ENCODE results near the gene GKAP1. TPM values are rescaled to one million over a fixed set of nuclear protein-coding genes. Genes with fewer than 3 reads are reported as not detected.

GKAP1 gene
- total RNA-seq, 2 experiments from 2014 or later: 7.3 to 9.5 TPM

- peak within 1 kb of the TSS; percentile 96 to 98 for H3K27ac ChIP-seq (ENCODE audit: low read depth in 1 of 2, low read length in 2 of 2)
- no peak for TF ChIP-seq CTCF (IDR thresholded peaks at IDR 0.05)
- peaks cover 33% of the 10 kb centered on the region for H3K36me3 Mint-ChIP-seq (ENCODE audit: low read depth)
- no peaks in the 10 kb centered on the region for H3K9me3 ChIP-seq (ENCODE audit: control insufficient read depth in 1 of 2, insufficient read depth in 1 of 2, low read length in 2 of 2)
- H3K27ac Mint-ChIP-seq: peak within 1 kb of the TSS; percentile 94
- CTCF ChIA-PET: interaction anchor here (0.8 to 2.2 kb wide), 7 partner anchors 8 to 213 kb away, joined by 3 to 7 read pairs (median 5); partner anchors contain the start of genes IDNK and KIF27
- H3K27me3 ChIP-seq (ENCODE audit: control insufficient read depth in 1 of 2, insufficient read depth in 2 of 2, low read length in 2 of 2): no peaks in the 10 kb centered on the region
- no peaks in the 10 kb centered on the region for H3K36me3 ChIP-seq (ENCODE audit: insufficient read depth, low read length)
- peaks cover 14% of the 10 kb centered on the region for H3K4me1 ChIP-seq (ENCODE audit: insufficient read depth, low read length)
- H3K4me1 Mint-ChIP-seq (ENCODE audit: low read depth): peaks cover 53% of the 10 kb centered on the region
- peak; percentile 85 to 97 (median 89) for DNase-seq
- H3K9me3 Mint-ChIP-seq: no peaks in the 10 kb centered on the region
- POLR2A ChIA-PET: interaction anchor here (0.6 to 3.5 kb wide), 30 partner anchors 8 to 588 kb away, joined by 3 to 61 read pairs (median 6); partner anchors contain the start of genes HNRNPK, IDNK, KIF27 and RMI1
- peak within 1 kb of the TSS; percentile 90 for H3K4me3 Mint-ChIP-seq
- ATAC-seq (ENCODE audit: poor library complexity): peak; percentile 86
- intact Hi-C loops (cut with DNase I, micrococcal nuclease): loop anchor here (1.0 to 10.0 kb wide), 8 partner anchors 41 to 277 kb away; partner anchors contain the start of genes GKAP1 (in 2 of the 2), HNRNPK (in 1 of the 2), IDNK (in 1 of the 2) and KIF27 (in 1 of the 2)
- no peaks in the 10 kb centered on the region for H3K27me3 Mint-ChIP-seq
- peak within 1 kb of the TSS; percentile 92 for H3K4me3 ChIP-seq (ENCODE audit: low read length)
These were observed 109.6 kb downstream of the GKAP1 start, which contains the start of gene UBQLN1 for GRCh38 chr9:83707768-83708514. TSS of gene UBQLN1 (minus strand) at chr9:83707958. CDS start at chr9:83707679, 279 bp downstream.

- no peak for TF ChIP-seq CTCF (IDR thresholded peaks at IDR 0.05)
- H3K27me3 ChIP-seq (ENCODE audit: control insufficient read depth in 1 of 2, insufficient read depth in 2 of 2, low read length in 2 of 2): no peaks in the 10 kb centered on the region
- Mint-ChIP-seq H3K36me3 (ENCODE audit: low read depth) (peaks cover 37% of the 10 kb centered on the region), H3K9me3 (no peaks in the 10 kb centered on the region), H3K27ac (peak overlapping the region; percentile 94), H3K4me1 (ENCODE audit: low read depth) (peaks cover 57% of the 10 kb centered on the region), H3K27me3 (no peaks in the 10 kb centered on the region), H3K4me3 (peak overlapping the region; percentile 90)
- H3K9me3 ChIP-seq (ENCODE audit: control insufficient read depth in 1 of 2, insufficient read depth in 1 of 2, low read length in 2 of 2): no peaks in the 10 kb centered on the region
- CTCF ChIA-PET: interaction anchor here (1.2 to 2.2 kb wide), 5 partner anchors 19 to 213 kb away, joined by 3 to 7 read pairs (median 6); partner anchors contain the start of genes IDNK and KIF27
- POLR2A ChIA-PET: interaction anchor here (0.6 to 3.5 kb wide), 25 partner anchors 11 to 273 kb away, joined by 3 to 61 read pairs (median 6); partner anchors contain the start of genes HNRNPK, IDNK, KIF27 and RMI1
- DNase-seq (no peak), ATAC-seq (ENCODE audit: poor library complexity) (no peak)
- no peaks in the 10 kb centered on the region for H3K36me3 ChIP-seq (ENCODE audit: insufficient read depth, low read length)
- peak overlapping the region; percentile 92 for H3K4me3 ChIP-seq (ENCODE audit: low read length)
- H3K27ac ChIP-seq (ENCODE audit: low read depth in 1 of 2, low read length in 2 of 2): peak overlapping the region; percentile 96 to 98
- intact Hi-C loops (cut with DNase I, micrococcal nuclease): loop anchor here (2.0 to 10.0 kb wide), 5 partner anchors 40 to 277 kb away; partner anchors contain the start of genes GKAP1 (in 2 of the 2), HNRNPK (in 1 of the 2) and RMI1 (in 1 of the 2)
- peaks cover 14% of the 10 kb centered on the region for H3K4me1 ChIP-seq (ENCODE audit: insufficient read depth, low read length)
These were observed 110.1 kb downstream of the GKAP1 start for GRCh38 chr9:83707518-83707767.

GRCh38 chr9:83706676-83707517, 110.7 kb downstream of the GKAP1 start:
- POLR2A ChIA-PET: interaction anchor here (0.5 to 3.5 kb wide), 19 partner anchors 10 to 273 kb away, joined by 3 to 61 read pairs (median 6); partner anchors contain the start of genes HNRNPK, IDNK, KIF27 and RMI1
- H3K4me1 ChIP-seq (ENCODE audit: insufficient read depth, low read length): peaks cover 15% of the 10 kb centered on the region

More at GRCh38 chr9:83706676-83707517, 110.7 kb downstream of the GKAP1 start:
- Histone ChIP-seq H3K27me3 (ENCODE audit: control insufficient read depth in 1 of 2, insufficient read depth in 2 of 2, low read length in 2 of 2) (no peaks in the 10 kb centered on the region), H3K36me3 (ENCODE audit: insufficient read depth, low read length) (no peaks in the 10 kb centered on the region), H3K9me3 (ENCODE audit: control insufficient read depth in 1 of 2, insufficient read depth in 1 of 2, low read length in 2 of 2) (no peaks in the 10 kb centered on the region), H3K27ac (ENCODE audit: low read depth in 1 of 2, low read length in 2 of 2) (peak overlapping the region; percentile 96 to 98), H3K4me3 (ENCODE audit: low read length) (peak overlapping the region; percentile 92)
- CTCF ChIA-PET: interaction anchor here (1.2 to 2.2 kb wide), 3 partner anchors 19 to 214 kb away, joined by 3 to 7 read pairs (median 3); partner anchors contain the start of gene KIF27
- intact Hi-C loops (cut with DNase I, micrococcal nuclease): loop anchor here (1.0 to 10.0 kb wide), 6 partner anchors 11 to 278 kb away; partner anchors contain the start of genes GKAP1 (in 2 of the 2), HNRNPK (in 1 of the 2) and RMI1 (in 1 of the 2)
- Mint-ChIP-seq H3K27me3 (no peaks in the 10 kb centered on the region), H3K27ac (peak overlapping the region; percentile 94), H3K4me3 (peak overlapping the region; percentile 90), H3K36me3 (ENCODE audit: low read depth) (peaks cover 37% of the 10 kb centered on the region), H3K9me3 (no peaks in the 10 kb centered on the region), H3K4me1 (ENCODE audit: low read depth) (peaks cover 61% of the 10 kb centered on the region)
- ATAC-seq (ENCODE audit: poor library complexity): peak; percentile 38
- peak; percentile 31 to 76 (median 47) for DNase-seq
- TF ChIP-seq CTCF (IDR thresholded peaks at IDR 0.05): no peak

Measured in CD4-positive, alpha-beta T cell (primary cell).